Keratinocyte (primary cell): ENCODE measurements around the gene CEP85L.

Source experiments
- EZH2 ChIP-seq: IDR thresholded peaks from one replicate; pipeline ENCODE4 v1.6.1; 2012; ENCODE audit warnings: inconsistent platforms, mild to moderate bottlenecking, low read length, moderate library complexity
- TF ChIP-seq, protein P1 (sequence below), 3 experiments: IDR thresholded peaks in 1 of 3; conservative IDR thresholded peaks in 1 of 3; optimal IDR thresholded peaks in 1 of 3; 2 replicates in 2 of 3; 3 replicates in 1 of 3; pipeline versions ENCODE3 to v1.5.1; 2011; ENCODE audit warnings: low read length in 3 of 3, mild to moderate bottlenecking in 3 of 3, moderate library complexity in 2 of 3, control low read depth in 1 of 3, inconsistent platforms in 1 of 3; ENCODE audit not compliant: insufficient read depth in 2 of 3; ENCODE audit errors: extremely low read depth in 1 of 3

DNA sequence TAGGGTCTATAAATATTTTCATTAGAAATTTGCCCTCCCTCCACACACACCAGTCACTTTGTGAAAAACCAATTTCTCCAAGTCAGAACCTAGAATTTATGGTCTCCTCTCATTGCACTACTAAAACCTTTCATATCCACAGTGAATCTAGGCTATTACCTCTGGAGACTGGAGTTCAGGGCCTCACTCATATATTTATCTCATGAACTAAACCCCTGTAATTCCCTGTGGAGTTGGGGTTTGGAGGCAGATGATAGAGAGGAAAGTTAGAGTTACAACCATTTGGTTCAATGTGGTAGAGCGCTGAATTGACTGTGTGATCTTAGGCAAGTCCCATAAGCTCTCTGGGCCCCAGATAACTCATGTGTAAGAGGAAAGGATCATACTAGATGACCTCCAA, 18.2 kb upstream of the CEP85L start:
- TF ChIP-seq, protein P1, sequence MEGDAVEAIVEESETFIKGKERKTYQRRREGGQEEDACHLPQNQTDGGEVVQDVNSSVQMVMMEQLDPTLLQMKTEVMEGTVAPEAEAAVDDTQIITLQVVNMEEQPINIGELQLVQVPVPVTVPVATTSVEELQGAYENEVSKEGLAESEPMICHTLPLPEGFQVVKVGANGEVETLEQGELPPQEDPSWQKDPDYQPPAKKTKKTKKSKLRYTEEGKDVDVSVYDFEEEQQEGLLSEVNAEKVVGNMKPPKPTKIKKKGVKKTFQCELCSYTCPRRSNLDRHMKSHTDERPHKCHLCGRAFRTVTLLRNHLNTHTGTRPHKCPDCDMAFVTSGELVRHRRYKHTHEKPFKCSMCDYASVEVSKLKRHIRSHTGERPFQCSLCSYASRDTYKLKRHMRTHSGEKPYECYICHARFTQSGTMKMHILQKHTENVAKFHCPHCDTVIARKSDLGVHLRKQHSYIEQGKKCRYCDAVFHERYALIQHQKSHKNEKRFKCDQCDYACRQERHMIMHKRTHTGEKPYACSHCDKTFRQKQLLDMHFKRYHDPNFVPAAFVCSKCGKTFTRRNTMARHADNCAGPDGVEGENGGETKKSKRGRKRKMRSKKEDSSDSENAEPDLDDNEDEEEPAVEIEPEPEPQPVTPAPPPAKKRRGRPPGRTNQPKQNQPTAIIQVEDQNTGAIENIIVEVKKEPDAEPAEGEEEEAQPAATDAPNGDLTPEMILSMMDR (optimal IDR thresholded peaks at IDR 0.05 in 1 of 3, IDR thresholded peaks at IDR 0.05 in 1 of 3, conservative IDR thresholded peaks at IDR 0.05 in 1 of 3; ENCODE audit: extremely low read depth in 1 of 3, insufficient read depth in 2 of 3, low read length in 3 of 3), result no peak
- TF ChIP-seq EZH2, result no peak
